NCI-H2107 treated with DMSO at 0.1 percent for 48 hours (cell line): ENCODE measurements around the gene ABCC8.

Experiments used
- DNase-seq: peaks from one replicate; lab custom pipeline; 2025; ENCODE audit not compliant: unreplicated experiment; lab: John Stamatoyannopoulos, UW

ABCC8 gene

GRCh38 chr11:17354601-17354991 lies 122.0 kb downstream of the ABCC8 start:
- peak; percentile 48 for DNase-seq

GRCh38 chr11:17353821-17354600 lies 122.6 kb downstream of the ABCC8 start:
- peak; percentile 57 for DNase-seq

- peak; percentile 48 for DNase-seq
Measured at GRCh38 chr11:17352950-17353820, 123.5 kb downstream of the ABCC8 start.

GRCh38 chr11:17351510-17352176 lies 125.0 kb downstream of the ABCC8 start, which contains the start of gene NCR3LG1:
Gene NCR3LG1, plus strand, starts transcription at chr11:17351800. Its CDS starts 170 bp downstream, at chr11:17351970.
- peak; percentile 47 for DNase-seq

- no peak for DNase-seq
Measured at GRCh38 chr11:17351172-17351509, 125.5 kb downstream of the ABCC8 start.

GRCh38 chr11:17350455-17351171 lies 126.0 kb downstream of the ABCC8 start:
- no peak for DNase-seq

DNA sequence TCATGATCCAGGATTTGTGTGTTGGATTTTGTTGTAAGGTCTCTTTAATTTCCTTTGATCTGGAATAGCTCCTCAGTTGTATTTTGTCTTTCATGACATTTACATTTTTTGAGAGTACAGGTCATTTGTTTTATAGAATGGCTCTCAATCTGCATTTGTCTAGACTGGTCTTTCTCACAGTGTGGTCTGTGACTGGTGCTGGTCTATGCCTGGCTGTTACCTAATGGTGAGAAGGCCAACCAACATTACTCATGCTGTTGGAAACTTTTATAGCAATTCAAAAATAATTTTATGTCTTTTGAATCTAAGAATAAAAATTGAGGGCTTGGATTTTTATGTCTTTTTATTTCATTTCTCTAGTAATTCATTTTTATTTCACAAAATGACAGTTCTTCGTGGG lies 129.0 kb downstream of the ABCC8 start:
- no peak for DNase-seq

DNA sequence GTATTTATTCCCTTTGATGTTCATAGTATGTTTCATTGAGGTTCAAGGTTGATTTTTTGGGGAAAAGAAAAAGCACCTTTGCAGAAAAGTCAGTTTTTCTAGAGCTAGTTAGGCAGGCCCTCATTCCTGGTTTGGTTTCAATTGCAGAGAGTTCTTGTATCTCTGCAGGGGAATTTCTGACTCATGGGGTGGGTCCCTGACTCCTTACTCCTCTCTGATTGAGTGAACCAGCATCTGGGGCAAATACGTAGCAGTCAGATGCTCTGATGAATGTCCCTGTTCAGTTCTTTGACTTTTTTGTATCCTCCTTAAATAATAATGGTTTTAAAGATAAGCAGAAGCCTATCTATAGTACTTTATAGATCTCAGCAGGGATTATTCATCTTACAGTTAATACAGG lies 132.7 kb downstream of the ABCC8 start:
- DNase-seq: no peak

- no peak for DNase-seq
Measured at GRCh38 chr11:17343257-17343656, 133.4 kb downstream of the ABCC8 start.
